ENCODE measurements around the gene BBOF1. TPM values are rescaled to one million over a fixed set of nuclear protein-coding genes. Genes with fewer than 3 reads are reported as not detected.
"Not testable (repeated sequence)": the region's sequence is repeated elsewhere in the genome, so short reads cannot be mapped to it uniquely, and the experiment has no call there.

The BBOF1 gene
- total RNA-seq, 1 donor from 2014 or later, result 8.4 TPM

DNA sequence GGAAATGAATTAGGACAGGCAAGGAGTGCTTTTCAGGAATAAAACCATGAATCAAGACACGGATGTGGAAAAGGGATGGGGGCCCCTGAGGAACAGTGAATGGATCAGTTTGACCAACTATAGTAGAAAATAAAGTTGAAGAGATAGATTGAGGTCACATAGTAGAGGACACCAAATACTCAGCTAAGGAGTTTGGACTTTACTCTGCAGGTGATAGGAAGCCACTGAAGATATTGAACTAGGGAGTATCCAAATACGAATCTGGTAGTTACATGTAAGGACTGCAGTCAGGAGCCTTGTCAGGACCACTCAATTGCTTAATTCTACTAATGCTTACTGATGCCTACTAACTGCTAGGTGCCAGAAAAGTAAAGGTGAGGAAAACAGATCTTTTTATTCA, 20.4 kb upstream of the BBOF1 start:
- Mint-ChIP-seq H3K27ac (no peak overlapping the region), H3K9me3 (no peaks in the 10 kb centered on the region), H3K36me3 (peaks cover 15% of the 10 kb centered on the region), H3K4me3 (no peak overlapping the region), H3K4me1 (no peaks in the 10 kb centered on the region), H3K27me3 (ENCODE audit: low read depth) (no peaks in the 10 kb centered on the region)
- no peak for DNase-seq (ENCODE audit: low spot score in 2 of 2, unreplicated experiment in 2 of 2)
- TF ChIP-seq, protein P1, sequence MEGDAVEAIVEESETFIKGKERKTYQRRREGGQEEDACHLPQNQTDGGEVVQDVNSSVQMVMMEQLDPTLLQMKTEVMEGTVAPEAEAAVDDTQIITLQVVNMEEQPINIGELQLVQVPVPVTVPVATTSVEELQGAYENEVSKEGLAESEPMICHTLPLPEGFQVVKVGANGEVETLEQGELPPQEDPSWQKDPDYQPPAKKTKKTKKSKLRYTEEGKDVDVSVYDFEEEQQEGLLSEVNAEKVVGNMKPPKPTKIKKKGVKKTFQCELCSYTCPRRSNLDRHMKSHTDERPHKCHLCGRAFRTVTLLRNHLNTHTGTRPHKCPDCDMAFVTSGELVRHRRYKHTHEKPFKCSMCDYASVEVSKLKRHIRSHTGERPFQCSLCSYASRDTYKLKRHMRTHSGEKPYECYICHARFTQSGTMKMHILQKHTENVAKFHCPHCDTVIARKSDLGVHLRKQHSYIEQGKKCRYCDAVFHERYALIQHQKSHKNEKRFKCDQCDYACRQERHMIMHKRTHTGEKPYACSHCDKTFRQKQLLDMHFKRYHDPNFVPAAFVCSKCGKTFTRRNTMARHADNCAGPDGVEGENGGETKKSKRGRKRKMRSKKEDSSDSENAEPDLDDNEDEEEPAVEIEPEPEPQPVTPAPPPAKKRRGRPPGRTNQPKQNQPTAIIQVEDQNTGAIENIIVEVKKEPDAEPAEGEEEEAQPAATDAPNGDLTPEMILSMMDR (IDR thresholded peaks at IDR 0.05; ENCODE audit: unreplicated experiment), result no peak

DNA sequence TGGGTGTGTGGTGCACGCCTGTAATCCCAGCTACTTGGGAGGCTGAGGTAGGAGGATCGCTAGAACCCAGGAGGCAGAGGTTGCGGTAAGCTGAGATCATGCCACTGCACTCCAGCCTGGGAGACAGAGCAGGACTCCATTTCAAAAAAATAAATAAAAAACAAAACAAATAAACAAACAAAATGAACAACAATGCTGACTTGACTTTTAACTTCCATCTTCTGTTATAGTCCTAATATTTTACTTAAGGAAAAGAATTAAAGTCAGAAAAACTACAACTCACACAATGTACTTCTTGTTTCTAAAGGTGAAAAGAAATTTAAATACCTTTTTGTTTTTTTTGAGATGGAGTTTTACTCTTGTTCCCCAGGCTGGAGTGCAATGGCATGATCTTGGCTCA, 13.5 kb upstream of the BBOF1 start:
- DNase-seq (ENCODE audit: low spot score in 2 of 2, unreplicated experiment in 2 of 2); H3K4me1 Mint-ChIP-seq; H3K27ac Mint-ChIP-seq; H3K9me3 Mint-ChIP-seq; H3K4me3 Mint-ChIP-seq; H3K27me3 Mint-ChIP-seq (ENCODE audit: low read depth): not testable (repeated sequence)
- H3K36me3 Mint-ChIP-seq, result peaks cover 18% of the 10 kb centered on the region

DNA sequence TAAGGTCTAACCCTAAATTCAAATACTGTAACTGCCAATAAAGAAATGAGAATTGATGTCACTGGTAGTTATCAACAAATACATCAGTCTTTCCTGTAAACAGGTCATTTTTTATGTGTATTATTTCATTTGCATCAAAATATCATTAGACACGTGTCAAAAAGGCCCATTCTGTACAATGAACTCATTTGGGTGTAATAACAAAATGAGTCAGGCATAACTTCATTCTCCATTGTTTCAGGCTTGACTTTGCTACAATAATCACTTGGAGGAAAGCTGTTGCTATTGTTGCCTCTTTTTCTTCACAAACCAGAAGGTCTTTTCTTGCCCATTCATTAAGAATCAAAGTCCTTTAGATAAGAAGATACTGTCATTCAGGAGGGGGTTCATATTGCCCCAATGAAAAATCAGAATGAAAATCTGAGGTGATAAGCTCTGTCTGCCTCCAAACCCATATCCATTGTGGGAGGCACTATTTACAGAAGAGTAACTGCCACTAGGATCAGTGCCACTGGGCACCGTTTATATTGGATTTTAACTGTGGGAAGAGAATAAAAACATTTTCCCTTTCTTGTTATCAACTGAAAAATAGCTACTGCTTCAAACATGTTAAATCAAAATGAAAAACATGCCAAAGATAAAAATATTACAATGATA, 10.2 kb upstream of the BBOF1 start:
- TF ChIP-seq, protein P1 (IDR thresholded peaks at IDR 0.05; ENCODE audit: unreplicated experiment), result no peak
- DNase-seq (ENCODE audit: low spot score in 2 of 2, unreplicated experiment in 2 of 2), result no peak
- H3K4me3 Mint-ChIP-seq, result no peak overlapping the region
- no peaks in the 10 kb centered on the region for H3K9me3 Mint-ChIP-seq
- no peaks in the 10 kb centered on the region for H3K27me3 Mint-ChIP-seq (ENCODE audit: low read depth)
- H3K36me3 Mint-ChIP-seq, result peaks cover 5% of the 10 kb centered on the region
- H3K4me1 Mint-ChIP-seq, result no peaks in the 10 kb centered on the region
- H3K27ac Mint-ChIP-seq, result no peak overlapping the region

DNA sequence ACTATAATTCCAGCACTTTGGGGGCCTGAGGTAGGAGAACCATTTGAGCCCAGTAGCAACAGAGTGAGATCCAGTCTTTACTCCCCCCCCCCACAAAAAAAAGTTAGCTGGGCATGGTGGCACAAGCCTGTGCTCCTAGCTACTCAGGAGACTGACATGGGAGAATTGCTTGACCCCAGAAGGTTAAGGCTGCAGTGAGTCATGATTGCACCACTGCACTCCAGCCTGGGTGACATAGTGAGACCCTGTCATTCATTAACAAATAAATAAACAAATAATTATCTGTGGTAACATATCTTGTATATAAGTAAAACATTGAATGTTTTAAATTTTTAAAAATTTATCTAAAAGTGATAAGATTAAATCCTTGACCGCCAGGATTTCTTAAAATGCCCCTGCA, 4.8 kb upstream of the BBOF1 start:
- no peaks in the 10 kb centered on the region for H3K9me3 Mint-ChIP-seq
- no peaks in the 10 kb centered on the region for H3K27me3 Mint-ChIP-seq (ENCODE audit: low read depth)
- no peaks in the 10 kb centered on the region for H3K36me3 Mint-ChIP-seq
- no peak overlapping the region for H3K27ac Mint-ChIP-seq
- no peak overlapping the region for H3K4me3 Mint-ChIP-seq
- H3K4me1 Mint-ChIP-seq, result peaks cover 7% of the 10 kb centered on the region
- TF ChIP-seq, protein P1 (IDR thresholded peaks at IDR 0.05; ENCODE audit: unreplicated experiment), result no peak
- DNase-seq (ENCODE audit: low spot score in 2 of 2, unreplicated experiment in 2 of 2), result no peak

DNA sequence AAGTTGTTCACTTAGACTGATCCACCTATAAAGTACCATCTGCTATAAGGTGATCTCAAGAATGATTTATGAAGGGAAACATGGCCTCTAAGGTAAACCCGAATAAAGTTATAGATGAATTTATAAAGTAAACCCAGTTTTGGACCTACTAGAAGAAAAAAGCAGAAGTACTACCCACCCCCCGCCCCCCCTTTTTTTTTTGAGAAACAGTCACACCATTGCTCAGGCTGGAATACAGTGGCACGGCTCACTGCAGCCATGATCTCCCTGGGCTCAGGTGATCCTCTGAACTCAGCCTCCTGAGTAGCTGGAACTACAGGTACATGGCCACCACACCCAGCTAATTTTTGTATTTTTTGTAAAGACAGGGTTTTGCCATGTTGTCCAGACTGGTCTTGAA, 4.0 kb upstream of the BBOF1 start:
- no peak overlapping the region for H3K4me3 Mint-ChIP-seq
- no peak overlapping the region for H3K27ac Mint-ChIP-seq
- no peak for DNase-seq (ENCODE audit: low spot score in 2 of 2, unreplicated experiment in 2 of 2)
- no peaks in the 10 kb centered on the region for H3K36me3 Mint-ChIP-seq
- H3K9me3 Mint-ChIP-seq, result no peaks in the 10 kb centered on the region
- peaks cover 12% of the 10 kb centered on the region for H3K4me1 Mint-ChIP-seq
- H3K27me3 Mint-ChIP-seq (ENCODE audit: low read depth), result no peaks in the 10 kb centered on the region
- TF ChIP-seq, protein P1 (IDR thresholded peaks at IDR 0.05; ENCODE audit: unreplicated experiment), result no peak

DNA sequence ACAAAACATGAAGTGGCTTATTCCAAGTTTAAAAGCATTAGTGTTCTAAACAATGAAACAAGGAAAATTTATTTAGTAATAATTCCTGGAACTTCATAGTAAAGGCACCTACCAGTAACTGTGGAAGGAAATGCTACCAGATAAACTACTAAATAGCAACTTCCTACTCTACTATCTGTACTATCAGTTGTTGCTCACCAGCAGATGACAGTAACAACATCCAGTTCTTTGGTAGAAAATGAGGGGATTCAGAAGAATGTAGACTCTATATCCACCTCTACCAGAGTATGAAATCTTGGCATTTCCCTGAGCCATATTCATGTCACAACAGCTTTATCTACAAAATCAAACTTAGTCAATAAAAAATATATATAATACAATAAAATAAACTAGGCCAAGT, 3.2 kb upstream of the BBOF1 start:
- TF ChIP-seq, protein P1 (IDR thresholded peaks at IDR 0.05; ENCODE audit: unreplicated experiment), result no peak
- H3K4me3 Mint-ChIP-seq, result no peak overlapping the region
- no peaks in the 10 kb centered on the region for H3K9me3 Mint-ChIP-seq
- H3K36me3 Mint-ChIP-seq, result no peaks in the 10 kb centered on the region
- no peak for DNase-seq (ENCODE audit: low spot score in 2 of 2, unreplicated experiment in 2 of 2)
- no peaks in the 10 kb centered on the region for H3K27me3 Mint-ChIP-seq (ENCODE audit: low read depth)
- no peak overlapping the region for H3K27ac Mint-ChIP-seq
- H3K4me1 Mint-ChIP-seq, result peaks cover 12% of the 10 kb centered on the region
